Measurements from ENCODE around the gene EIF4G1. TPM values are rescaled to one million over a fixed set of nuclear protein-coding genes. Genes with fewer than 3 reads are reported as not detected.

Gene EIF4G1
- total and polyA plus RNA-seq, 10 of the 15 experiments (the other 5 are each of a cell fraction or from before 2014, with no cell fraction given), result 5.7 to 462 (median 237) TPM

- TF ChIP-seq ELK1 (IDR thresholded peaks at IDR 0.05; ENCODE audit: low read depth, low read length), result no peak
- no peak for TF ChIP-seq ZSCAN29 (IDR thresholded peaks at IDR 0.05)
- TF ChIP-seq MYB (IDR thresholded peaks at IDR 0.05; ENCODE audit: borderline replicate concordance, low read depth, low read length), result no peak
Observed at GRCh38 chr3:184384342-184384741, 69.9 kb downstream of the EIF4G1 start (continued).

Small RNA genes within 50 kb of the gene (small RNA-seq; reads per million reads assigned to genes)
- 990 reads per million, percentile 100 among the genes with 10 or more reads in this experiment for gene SNORD66

Other genes with a start within 250 kb of the EIF4G1 start
Only the 7 nearest of the 17 such genes appear.
- gene CAMK2N2, start 53.1 kb upstream of the EIF4G1 start, total RNA-seq (2014; rRNA removed), result 0.56 and 0.76 TPM in 2 replicates
- 0.32 and 0.45 TPM in 2 replicates for gene CAMK2N2, start 53.1 kb upstream of the EIF4G1 start, total RNA-seq (2014; rRNA removed; fragmentation: Illumina TruSeq; extraction: Trizol)
- 1.4 and 1.9 TPM in 2 replicates for gene CAMK2N2, start 53.1 kb upstream of the EIF4G1 start, total RNA-seq (2021)
- 0.16 TPM in 1 of 2 replicates, not detected in the other for gene CAMK2N2, start 53.1 kb upstream of the EIF4G1 start, polyA plus RNA-seq (2011; rRNA removed)
- 0.17 and 0.90 TPM in 2 replicates for gene CAMK2N2, start 53.1 kb upstream of the EIF4G1 start, polyA plus RNA-seq (2014; fragmentation: Illumina TruSeq; extraction: Trizol)
- gene CAMK2N2, start 53.1 kb upstream of the EIF4G1 start, polyA plus RNA-seq (2014; fragmentation: Nextera tagmentation; extraction: Ambion mirVana), result under 1 TPM; 0.06 to 0.24 TPM
- 0.88 and 1.1 TPM in 2 replicates for gene CAMK2N2, start 53.1 kb upstream of the EIF4G1 start, polyA plus RNA-seq (2014; rRNA removed)
- gene CAMK2N2, start 53.1 kb upstream of the EIF4G1 start, polyA plus RNA-seq (2016; fragmentation: Nextera tagmentation; extraction: Ambion mirVana), result under 1 TPM in 1 of 2 experiments, not detected in 1; 0.11 TPM
- gene ECE2, start 38.6 kb upstream of the EIF4G1 start, total RNA-seq (2014; rRNA removed), result not detected in 2 replicates
- not detected in 2 replicates for gene ECE2, start 38.6 kb upstream of the EIF4G1 start, total RNA-seq (2014; rRNA removed; fragmentation: Illumina TruSeq; extraction: Trizol)
- not detected in 2 replicates for gene ECE2, start 38.6 kb upstream of the EIF4G1 start, total RNA-seq (2021)
- not detected in 2 replicates for gene ECE2, start 38.6 kb upstream of the EIF4G1 start, polyA plus RNA-seq (2011; rRNA removed)
- not detected in 2 replicates for gene ECE2, start 38.6 kb upstream of the EIF4G1 start, polyA plus RNA-seq (2014; fragmentation: Illumina TruSeq; extraction: Trizol)
- gene ECE2, start 38.6 kb upstream of the EIF4G1 start, polyA plus RNA-seq (2014; fragmentation: Nextera tagmentation; extraction: Ambion mirVana), result not detected
- gene ECE2, start 38.6 kb upstream of the EIF4G1 start, polyA plus RNA-seq (2014; rRNA removed), result not detected in 2 replicates
- gene ECE2, start 38.6 kb upstream of the EIF4G1 start, polyA plus RNA-seq (2016; fragmentation: Nextera tagmentation; extraction: Ambion mirVana), result not detected
- 247 and 268 TPM in 2 replicates for gene PSMD2, start 15.4 kb upstream of the EIF4G1 start, total RNA-seq (2014; rRNA removed)
- 167 and 176 TPM in 2 replicates for gene PSMD2, start 15.4 kb upstream of the EIF4G1 start, total RNA-seq (2014; rRNA removed; fragmentation: Illumina TruSeq; extraction: Trizol)
- gene PSMD2, start 15.4 kb upstream of the EIF4G1 start, total RNA-seq (2021), result 225 and 235 TPM in 2 replicates
- 94.2 and 168 TPM in 2 replicates for gene PSMD2, start 15.4 kb upstream of the EIF4G1 start, polyA plus RNA-seq (2011; rRNA removed)
- 144 and 205 TPM in 2 replicates for gene PSMD2, start 15.4 kb upstream of the EIF4G1 start, polyA plus RNA-seq (2014; fragmentation: Illumina TruSeq; extraction: Trizol)
- 100 to 1,000 TPM; 103 to 111 TPM for gene PSMD2, start 15.4 kb upstream of the EIF4G1 start, polyA plus RNA-seq (2014; fragmentation: Nextera tagmentation; extraction: Ambion mirVana)
- 188 and 189 TPM in 2 replicates for gene PSMD2, start 15.4 kb upstream of the EIF4G1 start, polyA plus RNA-seq (2014; rRNA removed)
- gene PSMD2, start 15.4 kb upstream of the EIF4G1 start, polyA plus RNA-seq (2016; fragmentation: Nextera tagmentation; extraction: Ambion mirVana), result 100 to 1,000 TPM; 471 to 515 TPM
- gene FAM131A, start 23.0 kb downstream of the EIF4G1 start, total RNA-seq (2014; rRNA removed), result 4.0 and 4.5 TPM in 2 replicates
- 1.4 and 1.9 TPM in 2 replicates for gene FAM131A, start 23.0 kb downstream of the EIF4G1 start, total RNA-seq (2014; rRNA removed; fragmentation: Illumina TruSeq; extraction: Trizol)
- 3.0 and 5.0 TPM in 2 replicates for gene FAM131A, start 23.0 kb downstream of the EIF4G1 start, total RNA-seq (2021)
- gene FAM131A, start 23.0 kb downstream of the EIF4G1 start, polyA plus RNA-seq (2011; rRNA removed), result 0.17 and 0.42 TPM in 2 replicates
- gene FAM131A, start 23.0 kb downstream of the EIF4G1 start, polyA plus RNA-seq (2014; fragmentation: Illumina TruSeq; extraction: Trizol), result 0.74 and 1.4 TPM in 2 replicates
- gene FAM131A, start 23.0 kb downstream of the EIF4G1 start, polyA plus RNA-seq (2014; fragmentation: Nextera tagmentation; extraction: Ambion mirVana), result under 1 TPM; 0.31 to 0.47 TPM
- gene FAM131A, start 23.0 kb downstream of the EIF4G1 start, polyA plus RNA-seq (2014; rRNA removed), result 4.5 and 5.1 TPM in 2 replicates
- 1 to 10 TPM; 1.0 to 1.7 TPM for gene FAM131A, start 23.0 kb downstream of the EIF4G1 start, polyA plus RNA-seq (2016; fragmentation: Nextera tagmentation; extraction: Ambion mirVana)
- gene CLCN2, start 47.0 kb downstream of the EIF4G1 start, total RNA-seq (2014; rRNA removed), result 1.4 and 1.5 TPM in 2 replicates
- 0.85 and 1.0 TPM in 2 replicates for gene CLCN2, start 47.0 kb downstream of the EIF4G1 start, total RNA-seq (2014; rRNA removed; fragmentation: Illumina TruSeq; extraction: Trizol)
- gene CLCN2, start 47.0 kb downstream of the EIF4G1 start, total RNA-seq (2021), result 1.7 and 2.6 TPM in 2 replicates
- 0.22 and 0.80 TPM in 2 replicates for gene CLCN2, start 47.0 kb downstream of the EIF4G1 start, polyA plus RNA-seq (2011; rRNA removed)
- gene CLCN2, start 47.0 kb downstream of the EIF4G1 start, polyA plus RNA-seq (2014; fragmentation: Illumina TruSeq; extraction: Trizol), result 0.89 and 1.1 TPM in 2 replicates
- under 1 TPM in 1 of 2 experiments, not detected in 1; 0.13 TPM for gene CLCN2, start 47.0 kb downstream of the EIF4G1 start, polyA plus RNA-seq (2014; fragmentation: Nextera tagmentation; extraction: Ambion mirVana)
- 2.4 and 2.5 TPM in 2 replicates for gene CLCN2, start 47.0 kb downstream of the EIF4G1 start, polyA plus RNA-seq (2014; rRNA removed)
- gene CLCN2, start 47.0 kb downstream of the EIF4G1 start, polyA plus RNA-seq (2016; fragmentation: Nextera tagmentation; extraction: Ambion mirVana), result under 1 TPM; 0.73 to 0.79 TPM
- 101 and 110 TPM in 2 replicates for gene POLR2H, start 47.1 kb downstream of the EIF4G1 start, total RNA-seq (2014; rRNA removed)
- 105 and 110 TPM in 2 replicates for gene POLR2H, start 47.1 kb downstream of the EIF4G1 start, total RNA-seq (2014; rRNA removed; fragmentation: Illumina TruSeq; extraction: Trizol)
- gene POLR2H, start 47.1 kb downstream of the EIF4G1 start, total RNA-seq (2021), result 74.2 and 81.1 TPM in 2 replicates
- gene POLR2H, start 47.1 kb downstream of the EIF4G1 start, polyA plus RNA-seq (2011; rRNA removed), result 295 and 342 TPM in 2 replicates
- gene POLR2H, start 47.1 kb downstream of the EIF4G1 start, polyA plus RNA-seq (2014; fragmentation: Illumina TruSeq; extraction: Trizol), result 112 and 141 TPM in 2 replicates
- 100 to 1,000 TPM; 356 to 357 TPM for gene POLR2H, start 47.1 kb downstream of the EIF4G1 start, polyA plus RNA-seq (2014; fragmentation: Nextera tagmentation; extraction: Ambion mirVana)
- 134 and 136 TPM in 2 replicates for gene POLR2H, start 47.1 kb downstream of the EIF4G1 start, polyA plus RNA-seq (2014; rRNA removed)
- 100 to 1,000 TPM; 146 TPM for gene POLR2H, start 47.1 kb downstream of the EIF4G1 start, polyA plus RNA-seq (2016; fragmentation: Nextera tagmentation; extraction: Ambion mirVana)
- gene THPO, start 63.6 kb downstream of the EIF4G1 start, total RNA-seq (2014; rRNA removed), result not detected in 2 replicates
- gene THPO, start 63.6 kb downstream of the EIF4G1 start, total RNA-seq (2014; rRNA removed; fragmentation: Illumina TruSeq; extraction: Trizol), result not detected in 2 replicates
- gene THPO, start 63.6 kb downstream of the EIF4G1 start, total RNA-seq (2021), result not detected in 2 replicates
- gene THPO, start 63.6 kb downstream of the EIF4G1 start, polyA plus RNA-seq (2011; rRNA removed), result not detected in 2 replicates
- not detected in 2 replicates for gene THPO, start 63.6 kb downstream of the EIF4G1 start, polyA plus RNA-seq (2014; fragmentation: Illumina TruSeq; extraction: Trizol)
- not detected for gene THPO, start 63.6 kb downstream of the EIF4G1 start, polyA plus RNA-seq (2014; fragmentation: Nextera tagmentation; extraction: Ambion mirVana)
- not detected in 2 replicates for gene THPO, start 63.6 kb downstream of the EIF4G1 start, polyA plus RNA-seq (2014; rRNA removed)
- gene THPO, start 63.6 kb downstream of the EIF4G1 start, polyA plus RNA-seq (2016; fragmentation: Nextera tagmentation; extraction: Ambion mirVana), result not detected